Neural crest cell (in vitro differentiated cells): ENCODE measurements around the gene SRPK2. TPM values are rescaled to one million over a fixed set of nuclear protein-coding genes. Genes with fewer than 3 reads are reported as not detected.

Source experiments
- DNase-seq: peaks from one replicate; pipeline ENCODE4 v3.0.0; 2021; ENCODE audit warnings: low read depth, mixed read lengths, low spot score
- H3K27ac Mint-ChIP-seq: one replicate; pipeline ENCODE4 v1.8.0; 2021; ENCODE audit warnings: mild to moderate bottlenecking, mixed read lengths; ENCODE audit not compliant: unreplicated experiment
- H3K27me3 Mint-ChIP-seq: 2 replicates; pipeline ENCODE4 v1.8.0; 2021; ENCODE audit warnings: low read depth, mild to moderate bottlenecking, mixed read lengths
- H3K36me3 Mint-ChIP-seq: 2 replicates; pipeline ENCODE4 v1.8.0; 2021; ENCODE audit warnings: low read depth, mild to moderate bottlenecking, mixed read lengths
- H3K4me1 Mint-ChIP-seq: 2 replicates; pipeline ENCODE4 v1.8.0; 2021; ENCODE audit warnings: mixed read lengths
- H3K4me3 Mint-ChIP-seq: one replicate; pipeline ENCODE4 v1.8.0; 2021; ENCODE audit warnings: mild to moderate bottlenecking, mixed read lengths
- H3K9me3 Mint-ChIP-seq: 2 replicates; pipeline ENCODE4 v1.8.0; 2021; ENCODE audit warnings: mixed read lengths
- total RNA-seq: library from RNA; stranded (reverse); gene quantifications from 2 replicates; pipeline ENCODE4 v1.2.1, GENCODE V29; 2021
- TF ChIP-seq, protein P1 (sequence below): fragments of 200-600 bp; sonication (generic); conservative IDR thresholded peaks from 2 replicates; pipeline ENCODE4 v1.5.0; 2021; ENCODE audit warnings: antibody characterized with exemption, mild to moderate bottlenecking

The SRPK2 gene
- total RNA-seq, 1 donor from 2014 or later: 44.6 TPM

GRCh38 chr7:105319578-105319977, 69.1 kb downstream of the SRPK2 start:
- H3K27me3 Mint-ChIP-seq: no peaks in the 10 kb centered on the region
- peaks cover 2% of the 10 kb centered on the region for H3K9me3 Mint-ChIP-seq
- no peak overlapping the region for H3K27ac Mint-ChIP-seq
- TF ChIP-seq, protein P1, sequence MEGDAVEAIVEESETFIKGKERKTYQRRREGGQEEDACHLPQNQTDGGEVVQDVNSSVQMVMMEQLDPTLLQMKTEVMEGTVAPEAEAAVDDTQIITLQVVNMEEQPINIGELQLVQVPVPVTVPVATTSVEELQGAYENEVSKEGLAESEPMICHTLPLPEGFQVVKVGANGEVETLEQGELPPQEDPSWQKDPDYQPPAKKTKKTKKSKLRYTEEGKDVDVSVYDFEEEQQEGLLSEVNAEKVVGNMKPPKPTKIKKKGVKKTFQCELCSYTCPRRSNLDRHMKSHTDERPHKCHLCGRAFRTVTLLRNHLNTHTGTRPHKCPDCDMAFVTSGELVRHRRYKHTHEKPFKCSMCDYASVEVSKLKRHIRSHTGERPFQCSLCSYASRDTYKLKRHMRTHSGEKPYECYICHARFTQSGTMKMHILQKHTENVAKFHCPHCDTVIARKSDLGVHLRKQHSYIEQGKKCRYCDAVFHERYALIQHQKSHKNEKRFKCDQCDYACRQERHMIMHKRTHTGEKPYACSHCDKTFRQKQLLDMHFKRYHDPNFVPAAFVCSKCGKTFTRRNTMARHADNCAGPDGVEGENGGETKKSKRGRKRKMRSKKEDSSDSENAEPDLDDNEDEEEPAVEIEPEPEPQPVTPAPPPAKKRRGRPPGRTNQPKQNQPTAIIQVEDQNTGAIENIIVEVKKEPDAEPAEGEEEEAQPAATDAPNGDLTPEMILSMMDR: no peak
- H3K36me3 Mint-ChIP-seq: peaks cover 11% of the 10 kb centered on the region
- no peak overlapping the region for H3K4me3 Mint-ChIP-seq
- no peak for DNase-seq
- H3K4me1 Mint-ChIP-seq: peaks cover 18% of the 10 kb centered on the region

DNA sequence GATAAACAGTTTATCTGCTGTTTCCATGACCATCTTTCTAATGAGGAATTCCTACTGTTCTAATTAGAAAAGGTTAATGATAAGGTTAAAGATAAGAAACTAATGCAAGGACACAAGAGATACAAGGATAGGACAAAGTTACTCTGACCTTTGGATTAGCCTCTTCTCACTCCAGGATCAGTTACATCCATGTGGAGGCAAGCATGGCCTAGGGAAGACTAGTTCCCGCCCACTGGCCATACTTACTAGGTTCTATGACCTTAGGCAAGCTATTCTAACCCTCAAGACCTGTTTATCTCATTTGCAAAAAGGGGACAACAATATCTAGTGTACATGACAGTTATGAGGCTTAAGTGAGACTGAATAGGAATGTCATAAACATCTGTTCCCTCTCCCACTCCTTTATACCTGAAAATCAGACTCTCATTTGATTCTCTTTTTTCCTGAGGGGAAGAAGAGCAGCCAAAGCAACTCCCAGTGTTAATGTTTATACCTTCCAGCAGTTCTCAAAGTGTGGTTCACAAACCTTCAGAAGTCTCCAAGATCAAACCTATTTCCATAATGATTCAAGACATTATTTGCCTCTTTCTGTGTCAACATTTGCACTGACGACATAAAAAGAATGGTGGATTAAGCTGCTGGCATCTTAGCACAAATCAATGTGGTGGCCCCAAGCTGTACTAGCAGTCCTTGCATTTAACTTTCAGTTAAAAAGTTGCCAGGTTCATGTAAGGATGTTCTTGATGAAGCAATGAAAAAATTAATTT, 72.0 kb downstream of the SRPK2 start:
- peaks cover 5% of the 10 kb centered on the region for H3K36me3 Mint-ChIP-seq
- H3K4me3 Mint-ChIP-seq: no peak overlapping the region
- no peak overlapping the region for H3K27ac Mint-ChIP-seq
- peaks cover 12% of the 10 kb centered on the region for H3K4me1 Mint-ChIP-seq
- H3K27me3 Mint-ChIP-seq: no peaks in the 10 kb centered on the region
- no peak for DNase-seq
- H3K9me3 Mint-ChIP-seq: no peaks in the 10 kb centered on the region
- TF ChIP-seq, protein P1: no peak

- peaks cover 12% of the 10 kb centered on the region for H3K4me1 Mint-ChIP-seq
- H3K9me3 Mint-ChIP-seq: no peaks in the 10 kb centered on the region
- H3K27me3 Mint-ChIP-seq: no peaks in the 10 kb centered on the region
- no peak overlapping the region for H3K4me3 Mint-ChIP-seq
- no peak overlapping the region for H3K27ac Mint-ChIP-seq
- TF ChIP-seq, protein P1: no peak
- no peaks in the 10 kb centered on the region for H3K36me3 Mint-ChIP-seq
- DNase-seq: no peak
These were observed 73.4 kb downstream of the SRPK2 start for GRCh38 chr7:105315357-105315756.

GRCh38 chr7:105309235-105310169, 79.2 kb downstream of the SRPK2 start:
- TF ChIP-seq, protein P1: no peak
- DNase-seq: no peak
- Mint-ChIP-seq H3K36me3 (no peaks in the 10 kb centered on the region), H3K27ac (no peak overlapping the region), H3K4me3 (no peak overlapping the region), H3K27me3 (no peaks in the 10 kb centered on the region), H3K4me1 (peaks cover 28% of the 10 kb centered on the region), H3K9me3 (no peaks in the 10 kb centered on the region)

DNA sequence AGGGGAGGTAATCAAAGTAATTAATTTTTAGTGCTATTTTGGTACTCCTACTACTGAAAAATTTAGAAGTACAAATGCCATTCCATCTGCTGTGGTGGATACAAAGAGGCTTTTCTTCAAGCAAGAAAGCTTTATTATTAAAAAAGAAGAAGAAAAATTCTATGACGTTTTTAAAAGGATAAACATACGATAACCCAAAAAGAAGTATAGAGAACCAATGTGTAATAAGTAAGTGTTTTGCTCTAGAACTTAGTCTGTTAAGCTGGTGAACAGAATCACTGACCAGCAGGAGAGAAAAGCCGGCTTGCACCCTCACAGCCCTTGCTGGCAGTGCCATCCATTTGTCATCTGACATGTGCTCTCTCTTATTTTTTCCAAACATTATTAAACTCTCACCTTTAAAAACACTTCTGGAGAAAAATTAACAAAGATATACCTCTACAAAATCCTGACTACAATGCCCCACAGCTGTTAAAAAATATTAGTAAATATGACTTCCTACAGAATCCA, 81.5 kb downstream of the SRPK2 start:
- no peak overlapping the region for H3K27ac Mint-ChIP-seq
- no peak for DNase-seq
- H3K27me3 Mint-ChIP-seq: no peaks in the 10 kb centered on the region
- H3K4me3 Mint-ChIP-seq: no peak overlapping the region
- no peaks in the 10 kb centered on the region for H3K36me3 Mint-ChIP-seq
- TF ChIP-seq, protein P1: no peak
- no peaks in the 10 kb centered on the region for H3K9me3 Mint-ChIP-seq
- H3K4me1 Mint-ChIP-seq: peaks cover 40% of the 10 kb centered on the region
